Stimulated activated CD4-positive, alpha-beta T cell treated with anti-CD3 and anti-CD28 coated beads, Interleukin-2, amount 100 ng/mL, for 48 hours (primary cell): Measurements from ENCODE around the gene HEMK1.

Experiments used
- DNase-seq, 2 donors: peaks; one replicate each; pipeline ENCODE4 v3.0.0-alpha.2; 2020

The HEMK1 gene

GRCh38 chr3:50603261-50604109 lies 34.2 kb downstream of the HEMK1 start:
- DNase-seq = no peak

- DNase-seq = no peak
Observed at GRCh38 chr3:50604110-50604621, 34.8 kb downstream of the HEMK1 start.

GRCh38 chr3:50604628-50605588 lies 35.6 kb downstream of the HEMK1 start:
- no peak for DNase-seq

- no peak for DNase-seq
Observed at GRCh38 chr3:50605901-50606326, 36.6 kb downstream of the HEMK1 start.

- no peak for DNase-seq
Observed at GRCh38 chr3:50606596-50606995, 37.3 kb downstream of the HEMK1 start.

- peak in 1 of 2 donors; percentile 44 for DNase-seq
Observed at GRCh38 chr3:50607271-50608091, 38.2 kb downstream of the HEMK1 start.

- no peak for DNase-seq
Observed at GRCh38 chr3:50608278-50608677, 39.0 kb downstream of the HEMK1 start.

- DNase-seq = peak in 1 of 2 donors; percentile 20
Observed at GRCh38 chr3:50609071-50609762, 39.9 kb downstream of the HEMK1 start.

GRCh38 chr3:50609763-50610085 lies 40.4 kb downstream of the HEMK1 start:
- peak in 1 of 2 donors; percentile 30 for DNase-seq

GRCh38 chr3:50610181-50610971 lies 41.1 kb downstream of the HEMK1 start:
- DNase-seq = peak; percentile 42 to 45

GRCh38 chr3:50610992-50611463 lies 41.7 kb downstream of the HEMK1 start:
- no peak for DNase-seq

GRCh38 chr3:50611464-50612233 lies 42.3 kb downstream of the HEMK1 start, which contains the start of gene CISH:
TSS of gene CISH (minus strand) at chr3:50611774. CDS start at chr3:50611650, 124 bp downstream.
- peak; percentile 97 to 98 for DNase-seq

- no peak for DNase-seq
Observed at GRCh38 chr3:50612234-50612882, 43.0 kb downstream of the HEMK1 start.

GRCh38 chr3:50612970-50613846 lies 43.9 kb downstream of the HEMK1 start:
- DNase-seq = no peak

- DNase-seq = no peak
Observed at GRCh38 chr3:50615190-50615589, 45.9 kb downstream of the HEMK1 start.

GRCh38 chr3:50616003-50616769 lies 46.9 kb downstream of the HEMK1 start:
- peak; percentile 75 to 80 for DNase-seq

- peak; percentile 94 for DNase-seq
Observed at GRCh38 chr3:50616770-50617095, 47.4 kb downstream of the HEMK1 start.
